Activated CD8-positive, alpha-beta T cell treated with anti-CD3 and anti-CD28 coated beads for 36 hours (primary cell): ENCODE results near the gene RFX2. TPM values are rescaled to one million over a fixed set of nuclear protein-coding genes. Genes with fewer than 3 reads are reported as not detected.
"Not testable (repeated sequence)": the region's sequence is repeated elsewhere in the genome, so short reads cannot be mapped to it uniquely, and the experiment has no call there.

Source experiments
- ATAC-seq: fragments of 200-7000 bp; cut with Tn5 transposase; one replicate; pipeline ENCODE4 v1.10.0; 2021; ENCODE audit warnings: mild to moderate bottlenecking, moderate library complexity
- CTCF ChIA-PET: fragments of 350-600 bp; sonication (Branson Sonifier 250); formaldehyde crosslinking; loops from one replicate; lab custom pipeline; 2021; ENCODE audit warnings: antibody characterized with exemption; lab: Charles Lee
- POLR2A ChIA-PET: fragments of 350-600 bp; sonication (Branson Sonifier 250); formaldehyde crosslinking; loops from one replicate; lab custom pipeline; 2021; ENCODE audit warnings: antibody characterized with exemption; lab: Charles Lee
- DNase-seq: peaks from one replicate; pipeline ENCODE4 v3.0.0-alpha.2; 2020
- H3K27ac Mint-ChIP-seq: one replicate; pipeline ENCODE4 v1.8.0; 2021; ENCODE audit warnings: mild to moderate bottlenecking, mixed read lengths
- H3K27me3 Mint-ChIP-seq: one replicate; pipeline ENCODE4 v1.8.0; 2021; ENCODE audit warnings: mixed read lengths
- H3K36me3 Mint-ChIP-seq: one replicate; pipeline ENCODE4 v1.8.0; 2021; ENCODE audit warnings: low read depth, mixed read lengths
- H3K4me1 Mint-ChIP-seq: one replicate; pipeline ENCODE4 v1.8.0; 2021; ENCODE audit warnings: low read depth, mixed read lengths
- H3K4me3 Mint-ChIP-seq: one replicate; pipeline ENCODE4 v1.8.0; 2021; ENCODE audit warnings: mild to moderate bottlenecking, moderate library complexity, mixed read lengths
- H3K9me3 Mint-ChIP-seq: one replicate; pipeline ENCODE4 v1.8.0; 2021; ENCODE audit warnings: mixed read lengths
- intact Hi-C: fragments of 100-400 bp; cut with micrococcal nuclease; formaldehyde crosslinking; loops from one replicate; pipeline ENCODE4 v1.10.0; 2022
- total RNA-seq, 2 experiments: library from RNA; stranded (reverse); gene quantifications; one replicate each; pipeline ENCODE4 v1.2.3, GENCODE V29; 2021
- TF ChIP-seq, protein P1 (sequence below): fragments of 200-600 bp; IDR thresholded peaks from one replicate; pipeline ENCODE4 v1.8.0; 2022; ENCODE audit warnings: antibody characterized with exemption, mild to moderate bottlenecking

RFX2 gene
- total RNA-seq, 2 experiments from 2014 or later, result 8.9 to 10.5 TPM

DNA sequence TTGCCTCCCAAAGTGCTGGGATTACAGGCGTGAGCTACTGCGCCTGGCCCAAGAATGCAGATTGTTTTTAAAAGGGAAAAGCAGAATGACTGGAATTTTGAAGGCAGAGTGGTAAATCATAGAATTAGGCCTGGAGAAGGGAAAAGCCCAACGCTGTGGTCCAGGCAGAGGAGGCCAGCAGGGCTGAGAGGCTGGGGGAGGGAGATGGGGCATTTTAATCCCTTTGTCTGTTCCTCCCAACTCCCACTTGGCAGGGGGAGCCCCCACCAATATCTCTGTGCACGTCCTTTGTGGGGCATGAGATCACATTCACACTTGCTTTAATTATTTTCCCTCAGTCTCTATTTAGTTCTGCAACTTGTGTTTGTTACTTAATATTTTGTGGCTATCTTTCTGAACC is 77.9 kb downstream of the RFX2 start:
- H3K36me3 Mint-ChIP-seq, result no peaks in the 10 kb centered on the region
- ATAC-seq, result no peak
- ChIA-PET POLR2A (no interaction called here), CTCF (no interaction called here)
- intact Hi-C loops, result no loop called here
- peaks cover 4% of the 10 kb centered on the region for H3K4me1 Mint-ChIP-seq
- TF ChIP-seq, protein P1, sequence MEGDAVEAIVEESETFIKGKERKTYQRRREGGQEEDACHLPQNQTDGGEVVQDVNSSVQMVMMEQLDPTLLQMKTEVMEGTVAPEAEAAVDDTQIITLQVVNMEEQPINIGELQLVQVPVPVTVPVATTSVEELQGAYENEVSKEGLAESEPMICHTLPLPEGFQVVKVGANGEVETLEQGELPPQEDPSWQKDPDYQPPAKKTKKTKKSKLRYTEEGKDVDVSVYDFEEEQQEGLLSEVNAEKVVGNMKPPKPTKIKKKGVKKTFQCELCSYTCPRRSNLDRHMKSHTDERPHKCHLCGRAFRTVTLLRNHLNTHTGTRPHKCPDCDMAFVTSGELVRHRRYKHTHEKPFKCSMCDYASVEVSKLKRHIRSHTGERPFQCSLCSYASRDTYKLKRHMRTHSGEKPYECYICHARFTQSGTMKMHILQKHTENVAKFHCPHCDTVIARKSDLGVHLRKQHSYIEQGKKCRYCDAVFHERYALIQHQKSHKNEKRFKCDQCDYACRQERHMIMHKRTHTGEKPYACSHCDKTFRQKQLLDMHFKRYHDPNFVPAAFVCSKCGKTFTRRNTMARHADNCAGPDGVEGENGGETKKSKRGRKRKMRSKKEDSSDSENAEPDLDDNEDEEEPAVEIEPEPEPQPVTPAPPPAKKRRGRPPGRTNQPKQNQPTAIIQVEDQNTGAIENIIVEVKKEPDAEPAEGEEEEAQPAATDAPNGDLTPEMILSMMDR, result no peak
- no peaks in the 10 kb centered on the region for H3K9me3 Mint-ChIP-seq
- no peaks in the 10 kb centered on the region for H3K27me3 Mint-ChIP-seq
- no peak overlapping the region for H3K4me3 Mint-ChIP-seq
- no peak for DNase-seq
- H3K27ac Mint-ChIP-seq, result no peak overlapping the region

DNA sequence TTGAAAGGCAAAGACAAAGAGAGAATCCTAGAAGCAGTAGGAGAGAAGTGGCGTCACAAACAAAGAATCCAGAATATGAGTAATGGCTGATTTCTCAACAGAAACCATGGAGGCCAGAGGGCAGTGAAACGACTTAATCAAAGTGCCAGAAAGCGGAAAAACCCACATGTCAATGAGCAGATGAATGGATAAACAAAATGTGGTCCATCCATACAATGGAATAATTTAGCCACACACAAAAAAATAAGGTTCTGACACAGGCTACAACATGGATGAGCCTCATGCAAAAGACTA is 80.1 kb downstream of the RFX2 start:
- no peak overlapping the region for H3K27ac Mint-ChIP-seq
- no peak overlapping the region for H3K4me3 Mint-ChIP-seq
- TF ChIP-seq, protein P1, result no peak
- peaks cover 4% of the 10 kb centered on the region for H3K4me1 Mint-ChIP-seq
- DNase-seq, result no peak
- no peak for ATAC-seq
- no peaks in the 10 kb centered on the region for H3K9me3 Mint-ChIP-seq
- no peaks in the 10 kb centered on the region for H3K27me3 Mint-ChIP-seq
- ChIA-PET POLR2A (no interaction called here), CTCF (interaction anchor here (1.0 to 3.1 kb wide), 2 partner anchors 43 to 63 kb away, joined by 4 to 12 read pairs; no protein-coding TSS in a partner anchor)
- intact Hi-C loops, result no loop called here
- no peaks in the 10 kb centered on the region for H3K36me3 Mint-ChIP-seq

- ATAC-seq (no peak), DNase-seq (no peak)
- no peaks in the 10 kb centered on the region for H3K9me3 Mint-ChIP-seq
- no peak overlapping the region for H3K27ac Mint-ChIP-seq
- TF ChIP-seq, protein P1, result no peak
- no peaks in the 10 kb centered on the region for H3K36me3 Mint-ChIP-seq
- no peaks in the 10 kb centered on the region for H3K27me3 Mint-ChIP-seq
- intact Hi-C loops, result no loop called here
- peaks cover 5% of the 10 kb centered on the region for H3K4me1 Mint-ChIP-seq
- no peak overlapping the region for H3K4me3 Mint-ChIP-seq
- CTCF ChIA-PET, result interaction anchor here (1.5 to 3.1 kb wide), 3 partner anchors 59 to 223 kb away, joined by 5 to 12 read pairs (median 9); no protein-coding TSS in a partner anchor
- POLR2A ChIA-PET, result no interaction called here
These were observed 83.7 kb downstream of the RFX2 start for GRCh38 chr19:6026390-6027227.

- H3K4me3 Mint-ChIP-seq, H3K27ac Mint-ChIP-seq, DNase-seq, POLR2A ChIA-PET, H3K27me3 Mint-ChIP-seq, H3K4me1 Mint-ChIP-seq, H3K9me3 Mint-ChIP-seq, ATAC-seq, H3K36me3 Mint-ChIP-seq, intact Hi-C loops: not testable (repeated sequence)
- CTCF ChIA-PET, result interaction anchor here (1.1 kb wide), 1 partner anchor 37 kb away, joined by 3 read pairs; no protein-coding TSS in a partner anchor
These were observed 85.5 kb downstream of the RFX2 start for GRCh38 chr19:6024756-6025155.

DNA sequence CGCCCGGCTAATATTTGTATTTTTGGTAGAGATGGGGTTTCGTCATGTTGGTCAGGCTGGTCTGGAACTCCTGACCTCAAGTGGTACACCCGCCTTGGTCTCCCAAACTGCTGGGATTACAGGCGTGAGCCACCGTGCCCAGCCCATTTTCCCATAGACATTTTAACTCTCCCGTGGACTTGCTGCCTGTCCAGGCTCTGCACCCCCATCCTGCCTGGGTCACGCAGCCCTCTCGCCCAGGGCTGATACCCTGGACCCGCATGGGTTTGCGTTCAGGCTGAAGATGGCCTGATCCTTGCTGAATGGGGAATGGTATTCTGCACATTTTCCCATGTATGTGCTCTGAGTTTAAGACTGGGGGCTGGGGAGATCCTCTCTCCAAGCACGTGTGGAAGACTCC is 86.4 kb downstream of the RFX2 start:
- POLR2A ChIA-PET, result no interaction called here
- intact Hi-C loops, result loop anchor here (2.0 kb wide), 1 partner anchor 37 kb away; no protein-coding TSS in a partner anchor
- ATAC-seq, result no peak

More for the DNA sequence above, 86.4 kb downstream of the RFX2 start:
- Mint-ChIP-seq H3K27ac (no peak overlapping the region), H3K36me3 (no peaks in the 10 kb centered on the region), H3K9me3 (no peaks in the 10 kb centered on the region), H3K4me3 (no peak overlapping the region), H3K4me1 (peaks cover 2% of the 10 kb centered on the region), H3K27me3 (no peaks in the 10 kb centered on the region)
- CTCF ChIA-PET, result interaction anchor here (1.4 to 3.5 kb wide), 7 partner anchors 11 to 220 kb away, joined by 4 to 91 read pairs (median 31); partner anchors contain the start of genes NRTN and RANBP3
- TF ChIP-seq, protein P1, result no peak
- no peak for DNase-seq
